H1 (cell line): ENCODE data around the gene PYGB. TPM values are rescaled to one million over a fixed set of nuclear protein-coding genes. Genes with fewer than 3 reads are reported as not detected.

Experiments used
- CTCF ChIA-PET: fragments of 300-600 bp; sonication (Branson Sonifier 250); formaldehyde crosslinking; loops from one replicate; lab custom pipeline; 2021; ENCODE audit not compliant: partially characterized antibody; lab: Charles Lee
- POLR2A ChIA-PET: fragments of 300-600 bp; sonication (Branson Sonifier 250); formaldehyde crosslinking; loops from one replicate; lab custom pipeline; 2021; ENCODE audit warnings: inconsistent platforms; ENCODE audit not compliant: partially characterized antibody; lab: Charles Lee
- DNase-seq, 2 experiments: peaks; one replicate each; pipeline versions ENCODE4 v3.0.0 to v3.0.0-alpha.2; 2010 to 2022; ENCODE audit warnings: low spot score in 2 of 2, low read depth in 1 of 2, mixed read lengths in 1 of 2
- FAIRE-seq: peaks from 2 replicates; lab custom pipeline; 2011; peaks lifted over from hg19 to GRCh38; lab: Jason Lieb, UNC
- H2AFZ ChIP-seq: 2 replicates; pipeline ENCODE4 v1.8.1; 2012; ENCODE audit warnings: low read length, inconsistent platforms
- H2AK5ac ChIP-seq: 2 replicates; pipeline ENCODE4 v1.6.1; 2013; ENCODE audit warnings: low read depth, low read length
- H2BK120ac ChIP-seq: replicated peaks from 2 replicates; pipeline ENCODE3; 2013; ENCODE audit warnings: low read depth, low read length, inconsistent platforms
- H2BK12ac ChIP-seq: 2 replicates; pipeline ENCODE4 v1.6.1; 2013; ENCODE audit warnings: low read depth, low read length
- H2BK15ac ChIP-seq: 2 replicates; pipeline ENCODE4 v1.6.1; 2013; ENCODE audit warnings: low read length
- H2BK20ac ChIP-seq: 2 replicates; pipeline ENCODE4 v1.6.1; 2013; ENCODE audit warnings: low read length
- H2BK5ac ChIP-seq: 2 replicates; pipeline ENCODE4 v1.6.1; 2013; ENCODE audit warnings: low read depth, low read length
- H3K14ac ChIP-seq: 2 replicates; pipeline ENCODE4 v1.6.1; 2013; ENCODE audit warnings: inconsistent platforms; ENCODE audit not compliant: insufficient read length
- H3K18ac ChIP-seq: 2 replicates; pipeline ENCODE4 v1.6.1; 2013; ENCODE audit warnings: low read length; ENCODE audit errors: extremely low read depth
- H3K23ac ChIP-seq: 2 replicates; pipeline ENCODE4 v1.6.1; 2013; ENCODE audit warnings: inconsistent platforms; ENCODE audit not compliant: insufficient read length
- H3K23me2 ChIP-seq: 2 replicates; pipeline ENCODE4 v1.6.1; 2013; ENCODE audit warnings: low read depth, low read length
- H3K27ac ChIP-seq: 2 replicates; pipeline ENCODE4 v1.6.1; 2011; ENCODE audit warnings: low read depth, low read length, inconsistent platforms
- H3K27me3 ChIP-seq, 4 experiments: replicated peaks in 1 of 4; 1 replicate in 1 of 4; 2 replicates in 3 of 4; pipeline versions ENCODE4 v1.6.1 to v1.8.1; 2011 to 2013; ENCODE audit warnings: low read length in 3 of 4, mild to moderate bottlenecking in 3 of 4, inconsistent platforms in 2 of 4, mixed read lengths in 2 of 4, moderate library complexity in 1 of 4; ENCODE audit not compliant: control insufficient read depth in 3 of 4, insufficient read depth in 3 of 4; ENCODE audit errors: extremely low read depth in 1 of 4
- H3K36me3 ChIP-seq, 4 experiments: 2 replicates each; pipeline versions ENCODE4 v1.6.1 to v1.8.1; 2011 to 2013; ENCODE audit warnings: mild to moderate bottlenecking in 4 of 4, low read length in 3 of 4, moderate library complexity in 2 of 4, control low read depth in 1 of 4, inconsistent platforms in 1 of 4; ENCODE audit not compliant: insufficient read depth in 4 of 4, control insufficient read depth in 2 of 4
- H3K4ac ChIP-seq: replicated peaks from 2 replicates; pipeline ENCODE3; 2013; ENCODE audit warnings: low read length, low read depth, mixed read lengths, inconsistent platforms; ENCODE audit not compliant: insufficient read length
- H3K4me1 ChIP-seq, 4 experiments: replicated peaks in 1 of 4; 1 replicate in 1 of 4; 2 replicates in 3 of 4; pipeline versions ENCODE4 v1.6.1 to v1.8.1; 2011 to 2013; ENCODE audit warnings: low read length in 3 of 4, inconsistent platforms in 2 of 4, mixed read lengths in 1 of 4; ENCODE audit not compliant: insufficient read depth in 4 of 4, control insufficient read depth in 3 of 4
- H3K4me2 ChIP-seq, 2 experiments: 2 replicates each; pipeline versions ENCODE4 v1.6.1 to v1.8.1; 2011 to 2013; ENCODE audit warnings: low read depth in 2 of 2, low read length in 2 of 2, control low read depth in 1 of 2, inconsistent platforms in 1 of 2, mild to moderate bottlenecking in 1 of 2; ENCODE audit not compliant: insufficient read depth in 1 of 2
- H3K4me3 ChIP-seq, 4 experiments: fragments of 200-600, 300-600 bp in 1 of 4; sonication (generic), shearing (Covaris generic), sonication (Bioruptor Twin) in 1 of 4; 2 replicates each; pipeline versions ENCODE4 v1.5.1 to v1.8.1; 2011 to 2016; ENCODE audit warnings: low read length in 4 of 4, low read depth in 3 of 4, control low read depth in 2 of 4, inconsistent platforms in 2 of 4, mild to moderate bottlenecking in 2 of 4, mixed read lengths in 1 of 4, moderate library complexity in 1 of 4; ENCODE audit not compliant: insufficient read depth in 2 of 4; ENCODE audit errors: extremely low read depth in 1 of 4
- H3K56ac ChIP-seq: replicated peaks from 2 replicates; pipeline ENCODE3; 2013; ENCODE audit warnings: low read depth, mild to moderate bottlenecking, mixed read lengths, low read length, inconsistent platforms; ENCODE audit not compliant: insufficient read length
- H3K79me1 ChIP-seq: 2 replicates; pipeline ENCODE4 v1.6.1; 2013; ENCODE audit warnings: low read depth, low read length, control low read depth
- H3K79me2 ChIP-seq, 2 experiments: 2 replicates each; pipeline versions ENCODE4 v1.6.1 to v1.8.1; 2012 to 2013; ENCODE audit warnings: low read length in 2 of 2, mild to moderate bottlenecking in 2 of 2, inconsistent platforms in 1 of 2; ENCODE audit not compliant: insufficient read depth in 2 of 2, control insufficient read depth in 1 of 2
- H3K9ac ChIP-seq, 4 experiments: replicated peaks in 1 of 4; 1 replicate in 1 of 4; 2 replicates in 3 of 4; pipeline versions ENCODE4 v1.6.1 to v1.8.1; 2011 to 2013; ENCODE audit warnings: low read depth in 3 of 4, low read length in 3 of 4, control low read depth in 2 of 4, mild to moderate bottlenecking in 2 of 4, moderate library complexity in 2 of 4, inconsistent platforms in 1 of 4; ENCODE audit errors: extremely low read depth in 1 of 4
- H3K9me3 ChIP-seq, 2 experiments: 2 replicates each; pipeline versions ENCODE4 v1.6.1 to v1.8.1; 2012 to 2013; ENCODE audit warnings: mild to moderate bottlenecking in 2 of 2, moderate library complexity in 2 of 2, control low read depth in 1 of 2, inconsistent platforms in 1 of 2, low read depth in 1 of 2, low read length in 1 of 2, mixed read lengths in 1 of 2; ENCODE audit not compliant: insufficient read depth in 2 of 2
- H4K20me1 ChIP-seq, 2 experiments: replicated peaks in 1 of 2; 2 replicates each; pipeline versions ENCODE3 to v1.8.1; 2011 to 2013; ENCODE audit warnings: inconsistent platforms in 2 of 2, low read length in 2 of 2, mild to moderate bottlenecking in 1 of 2; ENCODE audit not compliant: insufficient read depth in 2 of 2, control insufficient read depth in 1 of 2
- H4K5ac ChIP-seq: 2 replicates; pipeline ENCODE4 v1.6.1; 2013; ENCODE audit warnings: low read length, low read depth, mixed read lengths, inconsistent platforms; ENCODE audit not compliant: insufficient read length
- H4K8ac ChIP-seq: 2 replicates; pipeline ENCODE4 v1.8.0; 2013; ENCODE audit warnings: mild to moderate bottlenecking, moderate library complexity, low read length, inconsistent platforms; ENCODE audit not compliant: insufficient read depth; ENCODE audit errors: extremely low read depth
- H4K91ac ChIP-seq: replicated peaks from 2 replicates; pipeline ENCODE3; 2013; ENCODE audit warnings: low read length, mixed read lengths, inconsistent platforms; ENCODE audit not compliant: insufficient read length
- HDAC2 ChIP-seq, 2 experiments: fragments of 300-600 bp in 1 of 2; sonication (generic) in 1 of 2; IDR thresholded peaks; 2 replicates each; pipeline ENCODE4 v1.6.1; 2011 to 2012; ENCODE audit warnings: low read depth in 2 of 2, low read length in 2 of 2, mild to moderate bottlenecking in 2 of 2, moderate library complexity in 2 of 2, borderline replicate concordance in 1 of 2, inconsistent platforms in 1 of 2
- WGBS, 2 experiments: shearing (Covaris generic) in 1 of 2; methylation state at CpG; one replicate each; pipeline versions ENCODE4 v1.1.6 to v1.1.7; 2013 to 2015; ENCODE audit warnings: low lambda C conversion rate in 2 of 2, mixed read lengths in 2 of 2, inconsistent platforms in 1 of 2, low coverage in 1 of 2, missing lambda C conversion rate in 1 of 2; ENCODE audit not compliant: insufficient replicate concordance in 2 of 2, insufficient coverage in 1 of 2, insufficient read length in 1 of 2; ENCODE audit errors: extremely low coverage in 1 of 2, missing lambda C conversion rate in 1 of 2; 5-methylcytosine and 5-hydroxymethylcytosine counted together
- polyA plus RNA-seq, 7 experiments: library from polyadenylated mRNA; depleted of rRNA in 3 of 7; stranded (reverse) in 5 of 7; unstranded in 2 of 7; fragments of >200 nt in 5 of 7; fragments of 200-250 nt in 2 of 7; gene quantifications; 1 replicate in 5 of 7; 2 replicates in 1 of 7; 4 replicates in 1 of 7; pipeline versions ENCODE4 v1.2.1 to v1.2.3, GENCODE V29; 2011 to 2013; ENCODE audit warnings: missing spikeins in 2 of 7, mixed read lengths in 2 of 7
- total RNA-seq: library from RNA; stranded (reverse); fragmentation: NEBNext Ultra II Directional; extraction: Animal tissue kit (Norgen Biotek cat#: 25700); gene quantifications from 2 replicates; pipeline ENCODE4 v1.2.1, GENCODE V29; 2021

The PYGB gene
- total and polyA plus RNA-seq, 2 of the 8 experiments (the other 6 are each of a cell fraction or from before 2014, with no cell fraction given): 26.6 to 56.0 TPM

DNA sequence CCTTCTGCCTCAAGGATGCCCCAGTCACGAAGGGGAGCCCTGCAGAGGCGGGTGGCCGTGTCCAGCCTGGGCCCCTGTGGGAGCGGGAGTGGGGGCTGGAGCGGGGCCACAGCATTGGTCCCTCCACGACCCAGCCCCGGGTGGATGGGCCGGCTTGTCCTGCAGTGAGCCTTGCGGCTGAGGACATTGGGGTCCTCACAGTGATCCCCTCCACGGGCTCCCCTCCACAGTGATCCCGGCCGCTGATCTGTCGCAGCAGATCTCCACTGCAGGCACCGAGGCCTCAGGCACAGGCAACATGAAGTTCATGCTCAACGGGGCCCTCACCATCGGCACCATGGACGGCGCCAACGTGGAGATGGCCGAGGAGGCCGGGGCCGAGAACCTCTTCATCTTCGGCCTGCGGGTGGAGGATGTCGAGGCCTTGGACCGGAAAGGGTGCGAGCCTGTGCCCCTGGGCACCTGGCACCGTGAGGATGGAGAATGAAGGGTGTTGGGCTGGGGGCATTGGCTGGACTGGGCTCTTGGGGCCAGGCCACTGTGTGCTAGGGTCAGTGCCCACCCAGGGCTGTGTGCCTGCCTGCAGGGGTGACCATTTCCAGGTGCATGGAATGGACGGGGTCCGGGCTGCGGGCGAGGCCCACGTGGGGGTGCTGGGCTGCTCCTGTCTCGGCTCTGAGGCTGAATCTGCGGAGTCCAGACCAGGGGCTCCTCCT, 44.4 kb downstream of the PYGB start:
- H3K4me1 ChIP-seq: peaks cover 0 to 2% (median under 1%) of the 10 kb centered on the region in 4 experiments; a peak in 3 of 7 replicates
- peaks cover 0 to 4% of the 10 kb centered on the region in 2 experiments for H4K20me1 ChIP-seq
- WGBS, 2 experiments: 91% methylated on average over 34 of the region's 35 CpGs; no CpG with 5 or more reads in 1 of the 2 experiments
- peaks cover 2 to 9% (median 6%) of the 10 kb centered on the region in 4 experiments; a peak in 6 of 8 replicates for H3K36me3 ChIP-seq
- DNase-seq (no peak), FAIRE-seq (no peak)
- H3K9me3 ChIP-seq: no peaks in the 10 kb centered on the region
- no peak overlapping the region for H3K14ac ChIP-seq
- no peak overlapping the region for H2AK5ac ChIP-seq
- no peaks in the 10 kb centered on the region; a peak in 1 of 7 replicates for H3K27me3 ChIP-seq
- H3K4ac ChIP-seq: no peak overlapping the region
- no peak overlapping the region for H3K56ac ChIP-seq
- no peak overlapping the region for H2BK12ac ChIP-seq
- H3K4me2 ChIP-seq: no peak overlapping the region
- no peak overlapping the region for H3K18ac ChIP-seq
- H3K79me2 ChIP-seq: no peaks in the 10 kb centered on the region
- no peak overlapping the region for H2BK120ac ChIP-seq
- H4K5ac ChIP-seq: no peak overlapping the region
- H2AFZ ChIP-seq: no peak overlapping the region
- no peaks in the 10 kb centered on the region for H3K23me2 ChIP-seq
- H3K79me1 ChIP-seq: peaks cover 5% of the 10 kb centered on the region; the same call in 1 of the 2 replicates
- no peak overlapping the region for H2BK20ac ChIP-seq
- H3K23ac ChIP-seq: no peak overlapping the region
- H2BK15ac ChIP-seq: no peak overlapping the region
- no peak for TF ChIP-seq HDAC2 (IDR thresholded peaks at IDR 0.05; ENCODE audit: borderline replicate concordance in 1 of 2, low read depth in 2 of 2, low read length in 2 of 2)
- no peak overlapping the region for H3K4me3 ChIP-seq
- H4K91ac ChIP-seq: no peak overlapping the region
- CTCF ChIA-PET: interaction anchor here (0.7 to 4.7 kb wide), 5 partner anchors 8 to 115 kb away, joined by 3 to 79 read pairs (median 30); partner anchors contain the start of gene GINS1
- POLR2A ChIA-PET: no interaction called here
- H2BK5ac ChIP-seq: no peak overlapping the region
- no peak overlapping the region for H4K8ac ChIP-seq
- no peak overlapping the region for H3K27ac ChIP-seq
- no peak overlapping the region for H3K9ac ChIP-seq
